GM19397 (cell line): ENCODE data around the gene PLPP7.
"Not testable (repeated sequence)": the region's sequence is repeated elsewhere in the genome, so short reads cannot be mapped to it uniquely, and the experiment has no call there.

Experiments used
- ATAC-seq: cut with Tn5 transposase; IDR thresholded peaks from one replicate; pipeline ENCODE4 v1.9.1; 2021; ENCODE audit warnings: mild to moderate bottlenecking, moderate library complexity; ENCODE audit not compliant: unreplicated experiment

The PLPP7 gene

GRCh38 chr9:131324736-131325679 lies 35.5 kb downstream of the PLPP7 start:
- no peak for ATAC-seq

- no peak for ATAC-seq
Measured at GRCh38 chr9:131329241-131329641, 39.7 kb downstream of the PLPP7 start.

- no peak for ATAC-seq
Measured at GRCh38 chr9:131330814-131331600, 41.5 kb downstream of the PLPP7 start.

- ATAC-seq = not testable (repeated sequence)
Measured at GRCh38 chr9:131331996-131332395, 42.5 kb downstream of the PLPP7 start.

GRCh38 chr9:131333771-131334628 lies 44.5 kb downstream of the PLPP7 start:
- ATAC-seq = no peak

- ATAC-seq = no peak
Measured at GRCh38 chr9:131334629-131335367, 45.3 kb downstream of the PLPP7 start.

- ATAC-seq = no peak
Measured at GRCh38 chr9:131335368-131335755, 45.8 kb downstream of the PLPP7 start.

GRCh38 chr9:131337131-131337848 lies 47.8 kb downstream of the PLPP7 start:
- ATAC-seq = no peak

GRCh38 chr9:131339212-131339611 lies 49.7 kb downstream of the PLPP7 start:
- ATAC-seq = not testable (repeated sequence)

GRCh38 chr9:131344931-131345535 lies 55.5 kb downstream of the PLPP7 start:
- ATAC-seq = not testable (repeated sequence)

GRCh38 chr9:131346559-131346958 lies 57.0 kb downstream of the PLPP7 start:
- ATAC-seq = no peak

- no peak for ATAC-seq
Measured at GRCh38 chr9:131347376-131348020, 58.0 kb downstream of the PLPP7 start.

- ATAC-seq = no peak
Measured at GRCh38 chr9:131348631-131349521, 59.4 kb downstream of the PLPP7 start.

- ATAC-seq = no peak
Measured at GRCh38 chr9:131349522-131349880, 60.0 kb downstream of the PLPP7 start.

GRCh38 chr9:131349881-131350563 lies 60.5 kb downstream of the PLPP7 start:
- peak; percentile 63 for ATAC-seq

- ATAC-seq = not testable (repeated sequence)
Measured at GRCh38 chr9:131356479-131356878, 67.0 kb downstream of the PLPP7 start.

GRCh38 chr9:131358556-131358955 lies 69.0 kb downstream of the PLPP7 start:
- no peak for ATAC-seq
